Measurements from ENCODE around the gene VPREB3. TPM values are rescaled to one million over a fixed set of nuclear protein-coding genes. Genes with fewer than 3 reads are reported as not detected.

VPREB3 gene
- total RNA-seq, 1 experiment from 2014 or later = 2.4 TPM

DNA sequence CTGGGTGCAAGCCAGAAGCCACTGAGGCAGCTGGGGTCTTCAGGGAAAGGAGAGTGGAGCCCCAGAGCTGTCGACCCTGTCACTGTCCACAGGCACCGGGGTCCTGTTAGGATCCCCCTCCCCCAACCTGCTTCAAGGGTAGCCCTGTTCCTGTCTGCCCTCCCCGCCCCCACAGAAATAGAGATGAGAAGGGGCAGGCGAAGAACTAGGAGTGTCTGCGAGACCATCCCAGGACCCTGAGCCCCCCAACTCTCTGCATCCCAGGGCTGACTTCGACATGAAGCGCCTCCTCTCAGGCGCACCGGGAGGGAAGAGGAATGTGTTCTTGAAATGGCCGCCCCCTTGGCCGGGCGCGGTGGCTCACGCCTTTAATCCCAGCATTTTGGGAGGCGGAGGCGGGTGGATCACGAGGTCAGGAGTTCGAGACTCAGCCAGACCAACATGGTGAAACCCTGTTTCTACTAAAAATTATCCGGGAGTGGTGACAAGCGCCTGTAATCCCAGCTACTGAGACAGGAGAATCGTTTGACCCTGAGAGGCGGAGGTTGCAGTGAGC lies 2.7 kb downstream of the VPREB3 start:
- Histone ChIP-seq H3K79me2 (ENCODE audit: insufficient read depth, low read length) (no peaks in the 10 kb centered on the region), H3K9ac (ENCODE audit: low read length) (peak overlapping the region; percentile 92), H4K20me1 (ENCODE audit: insufficient read depth) (no peaks in the 10 kb centered on the region), H3K27me3 (ENCODE audit: insufficient read depth, low read length) (no peaks in the 10 kb centered on the region), H3K27ac (ENCODE audit: low read depth, low read length) (peak overlapping the region; percentile 86), H3K4me1 (ENCODE audit: control insufficient read depth in 1 of 2, insufficient read depth in 2 of 2, low read length in 2 of 2) (peaks cover 8 to 25% of the 10 kb centered on the region in 2 experiments), H3K9me2 (ENCODE audit: insufficient read depth) (no peaks in the 10 kb centered on the region), H3K36me3 (ENCODE audit: control insufficient read depth in 1 of 2, insufficient read depth in 2 of 2, low read length in 2 of 2) (no peaks in the 10 kb centered on the region), H2AFZ (ENCODE audit: low read depth, low read length, poor library complexity, severe bottlenecking) (no peak overlapping the region), H3K4me2 (ENCODE audit: low read length) (peak overlapping the region; percentile 94), H3K9me3 (ENCODE audit: control insufficient read depth in 1 of 2, insufficient read depth in 1 of 2, low read depth in 1 of 2, low read length in 2 of 2) (no peaks in the 10 kb centered on the region), H3K4me3 (replicated peaks in 1 of 2; ENCODE audit: low read depth in 1 of 2, low read length in 2 of 2) (peak overlapping the region; percentile 65 to 81)
- ChIA-PET POLR2A (interaction anchor here (0.9 to 1.2 kb wide), 5 partner anchors 15 to 106 kb away, joined by 3 to 6 read pairs (median 3); partner anchors contain the start of genes SLC2A11 and SMARCB1), CTCF (interaction anchor here (0.6 to 1.0 kb wide), 2 partner anchors 20 to 98 kb away, joined by 3 to 5 read pairs; no protein-coding TSS in a partner anchor), RAD21 (ENCODE audit: low non-redundant PET in 1 of 2, low total read pairs in 2 of 2, uncharacterized antibody in 2 of 2, unreplicated experiment in 2 of 2) (no interaction called here)
- intact Hi-C loops (cut with micrococcal nuclease) = no loop called here
- DNase-seq (ENCODE audit: low read depth, low spot score) (no peak), ATAC-seq (peak; percentile 45)
- no TSS peak for BruUV-seq (replicated peaks)
- TF ChIP-seq ZFX (IDR thresholded peaks at IDR 0.05) (peak; percentile 38; the same call in 1 of the 2 replicates), ZNF274 (IDR thresholded peaks at IDR 0.05; ENCODE audit: low read depth, low read length) (no peak), SRF (IDR thresholded peaks at IDR 0.05; ENCODE audit: low read depth) (no peak), SP1 (IDR thresholded peaks at IDR 0.05; ENCODE audit: low read depth) (no peak), CEBPB (IDR thresholded peaks at IDR 0.05; ENCODE audit: low read depth) (no peak), SIN3A (IDR thresholded peaks at IDR 0.05; ENCODE audit: low read depth) (no peak), POLR2AphosphoS5 (IDR thresholded peaks at IDR 0.05; ENCODE audit: low read depth, low read length) (no peak), FOSL1 (IDR thresholded peaks at IDR 0.05; ENCODE audit: low read depth) (no peak), TCF7L2 (IDR thresholded peaks at IDR 0.05; ENCODE audit: borderline replicate concordance, extremely low read depth, insufficient read depth, insufficient read length) (no peak), POLR2A (IDR thresholded peaks at IDR 0.05; ENCODE audit: borderline replicate concordance, extremely low read depth, insufficient read depth, insufficient read length) (peak; percentile 11), EZH2phosphoT487 (IDR thresholded peaks at IDR 0.05; ENCODE audit: borderline replicate concordance) (no peak), CBX3 (IDR thresholded peaks at IDR 0.05; ENCODE audit: low read depth) (peak; percentile 30; the same call in 1 of the 2 replicates), RAD21 (IDR thresholded peaks at IDR 0.05; ENCODE audit: low read depth) (no peak), YY1 (IDR thresholded peaks at IDR 0.05; ENCODE audit: extremely low read depth, insufficient replicate concordance, low read depth, low read length) (peak; percentile 64), JUND (IDR thresholded peaks at IDR 0.05) (no peak), EGR1 (IDR thresholded peaks at IDR 0.05; ENCODE audit: low read depth) (peak; percentile 97), ELF1 (IDR thresholded peaks at IDR 0.05; ENCODE audit: borderline replicate concordance, low read depth) (no peak)
- TF ChIP-seq, protein P1, sequence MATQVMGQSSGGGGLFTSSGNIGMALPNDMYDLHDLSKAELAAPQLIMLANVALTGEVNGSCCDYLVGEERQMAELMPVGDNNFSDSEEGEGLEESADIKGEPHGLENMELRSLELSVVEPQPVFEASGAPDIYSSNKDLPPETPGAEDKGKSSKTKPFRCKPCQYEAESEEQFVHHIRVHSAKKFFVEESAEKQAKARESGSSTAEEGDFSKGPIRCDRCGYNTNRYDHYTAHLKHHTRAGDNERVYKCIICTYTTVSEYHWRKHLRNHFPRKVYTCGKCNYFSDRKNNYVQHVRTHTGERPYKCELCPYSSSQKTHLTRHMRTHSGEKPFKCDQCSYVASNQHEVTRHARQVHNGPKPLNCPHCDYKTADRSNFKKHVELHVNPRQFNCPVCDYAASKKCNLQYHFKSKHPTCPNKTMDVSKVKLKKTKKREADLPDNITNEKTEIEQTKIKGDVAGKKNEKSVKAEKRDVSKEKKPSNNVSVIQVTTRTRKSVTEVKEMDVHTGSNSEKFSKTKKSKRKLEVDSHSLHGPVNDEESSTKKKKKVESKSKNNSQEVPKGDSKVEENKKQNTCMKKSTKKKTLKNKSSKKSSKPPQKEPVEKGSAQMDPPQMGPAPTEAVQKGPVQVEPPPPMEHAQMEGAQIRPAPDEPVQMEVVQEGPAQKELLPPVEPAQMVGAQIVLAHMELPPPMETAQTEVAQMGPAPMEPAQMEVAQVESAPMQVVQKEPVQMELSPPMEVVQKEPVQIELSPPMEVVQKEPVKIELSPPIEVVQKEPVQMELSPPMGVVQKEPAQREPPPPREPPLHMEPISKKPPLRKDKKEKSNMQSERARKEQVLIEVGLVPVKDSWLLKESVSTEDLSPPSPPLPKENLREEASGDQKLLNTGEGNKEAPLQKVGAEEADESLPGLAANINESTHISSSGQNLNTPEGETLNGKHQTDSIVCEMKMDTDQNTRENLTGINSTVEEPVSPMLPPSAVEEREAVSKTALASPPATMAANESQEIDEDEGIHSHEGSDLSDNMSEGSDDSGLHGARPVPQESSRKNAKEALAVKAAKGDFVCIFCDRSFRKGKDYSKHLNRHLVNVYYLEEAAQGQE (IDR thresholded peaks at IDR 0.05; ENCODE audit: low read depth) = no peak
- TF ChIP-seq, protein P2, sequence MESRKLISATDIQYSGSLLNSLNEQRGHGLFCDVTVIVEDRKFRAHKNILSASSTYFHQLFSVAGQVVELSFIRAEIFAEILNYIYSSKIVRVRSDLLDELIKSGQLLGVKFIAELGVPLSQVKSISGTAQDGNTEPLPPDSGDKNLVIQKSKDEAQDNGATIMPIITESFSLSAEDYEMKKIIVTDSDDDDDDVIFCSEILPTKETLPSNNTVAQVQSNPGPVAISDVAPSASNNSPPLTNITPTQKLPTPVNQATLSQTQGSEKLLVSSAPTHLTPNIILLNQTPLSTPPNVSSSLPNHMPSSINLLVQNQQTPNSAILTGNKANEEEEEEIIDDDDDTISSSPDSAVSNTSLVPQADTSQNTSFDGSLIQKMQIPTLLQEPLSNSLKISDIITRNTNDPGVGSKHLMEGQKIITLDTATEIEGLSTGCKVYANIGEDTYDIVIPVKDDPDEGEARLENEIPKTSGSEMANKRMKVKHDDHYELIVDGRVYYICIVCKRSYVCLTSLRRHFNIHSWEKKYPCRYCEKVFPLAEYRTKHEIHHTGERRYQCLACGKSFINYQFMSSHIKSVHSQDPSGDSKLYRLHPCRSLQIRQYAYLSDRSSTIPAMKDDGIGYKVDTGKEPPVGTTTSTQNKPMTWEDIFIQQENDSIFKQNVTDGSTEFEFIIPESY (IDR thresholded peaks at IDR 0.05; ENCODE audit: extremely low read depth, insufficient replicate concordance, low read length) = no peak
- TF ChIP-seq, protein P3, sequence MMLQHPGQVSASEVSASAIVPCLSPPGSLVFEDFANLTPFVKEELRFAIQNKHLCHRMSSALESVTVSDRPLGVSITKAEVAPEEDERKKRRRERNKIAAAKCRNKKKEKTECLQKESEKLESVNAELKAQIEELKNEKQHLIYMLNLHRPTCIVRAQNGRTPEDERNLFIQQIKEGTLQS (IDR thresholded peaks at IDR 0.05) = no peak
- TF ChIP-seq, protein P4, sequence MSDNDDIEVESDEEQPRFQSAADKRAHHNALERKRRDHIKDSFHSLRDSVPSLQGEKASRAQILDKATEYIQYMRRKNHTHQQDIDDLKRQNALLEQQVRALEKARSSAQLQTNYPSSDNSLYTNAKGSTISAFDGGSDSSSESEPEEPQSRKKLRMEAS (IDR thresholded peaks at IDR 0.05) = peak; percentile 47; the same call in 1 of the 2 replicates

Data from HCT116 (cell line).